ENCODE results near the gene WBP1L.

The WBP1L gene

DNA sequence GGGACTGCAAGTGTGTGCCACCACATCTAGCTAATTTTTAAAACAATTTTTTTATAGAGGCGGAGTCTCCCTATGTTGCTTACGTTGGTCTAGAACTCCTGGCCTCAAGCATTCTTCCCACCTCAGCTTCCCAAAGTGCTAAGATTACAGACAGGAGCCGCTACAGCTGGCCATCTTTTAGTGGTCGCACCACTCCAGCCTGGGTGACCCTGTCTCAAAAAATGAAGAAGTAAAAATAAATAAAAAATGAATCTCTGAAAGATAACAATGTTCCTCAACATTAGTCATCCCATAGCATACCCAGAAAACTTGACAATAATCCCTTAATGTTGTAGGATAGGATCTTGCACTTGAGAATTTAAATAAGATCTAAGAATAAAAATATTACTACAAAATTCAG is 18.2 kb downstream of the WBP1L start:
- DNase-seq: no peak

DNA sequence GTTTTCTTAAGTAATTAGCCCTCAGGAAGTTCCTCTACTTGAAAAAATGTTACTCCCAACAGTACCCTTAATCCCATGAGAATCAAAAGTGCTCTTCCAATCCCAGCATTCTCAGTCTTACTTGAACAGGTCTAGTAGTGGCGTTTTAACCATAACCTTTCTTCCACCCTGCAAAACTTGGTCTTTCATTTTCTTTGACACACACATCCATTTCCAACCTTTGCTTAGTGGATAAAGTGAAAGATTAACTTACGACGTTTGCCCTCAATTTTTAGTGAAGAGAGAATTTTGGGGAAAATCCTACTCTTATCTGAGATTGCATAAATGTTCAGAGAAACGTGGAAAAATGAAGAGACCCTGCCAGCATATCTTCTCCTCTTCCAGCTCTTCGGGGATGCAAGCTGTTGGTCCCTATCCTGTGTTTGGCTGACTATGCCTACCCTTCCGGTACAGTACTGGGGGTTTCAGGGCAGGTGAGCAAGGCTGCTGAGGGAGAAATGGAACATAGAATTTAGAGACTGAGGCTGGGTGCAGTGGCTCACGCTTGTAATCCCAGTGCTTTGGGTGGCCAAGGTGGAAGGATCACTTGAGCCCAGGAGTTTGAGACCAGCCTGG is 18.8 kb downstream of the WBP1L start:
- no peak for DNase-seq

DNA sequence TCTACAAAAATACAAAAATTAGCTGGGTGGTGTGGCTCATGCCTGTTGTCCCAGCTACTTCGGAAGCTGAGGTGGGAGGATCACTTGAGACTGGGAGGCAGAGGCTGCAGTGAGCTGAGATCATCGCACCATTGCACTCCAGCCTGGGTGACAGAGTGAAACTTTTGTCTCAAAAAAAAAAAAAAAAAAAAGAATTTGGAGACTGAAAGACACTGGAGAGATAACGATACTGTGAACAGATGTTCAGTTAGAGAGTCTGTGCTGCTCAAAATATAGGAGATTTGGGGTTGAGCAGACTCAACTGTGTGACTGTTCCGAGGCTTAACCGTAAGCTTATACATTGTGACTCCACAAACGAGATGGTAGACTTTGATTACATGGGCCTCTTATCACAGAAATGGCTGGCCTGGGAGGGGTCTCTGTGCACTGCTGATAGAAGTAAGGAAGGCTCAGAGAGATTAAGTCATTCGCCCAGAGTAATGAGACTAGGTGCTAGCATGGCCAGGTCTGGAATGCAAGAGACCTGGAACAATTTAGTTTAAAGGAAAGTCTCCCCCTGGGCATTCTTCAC is 19.4 kb downstream of the WBP1L start:
- DNase-seq: no peak

DNA sequence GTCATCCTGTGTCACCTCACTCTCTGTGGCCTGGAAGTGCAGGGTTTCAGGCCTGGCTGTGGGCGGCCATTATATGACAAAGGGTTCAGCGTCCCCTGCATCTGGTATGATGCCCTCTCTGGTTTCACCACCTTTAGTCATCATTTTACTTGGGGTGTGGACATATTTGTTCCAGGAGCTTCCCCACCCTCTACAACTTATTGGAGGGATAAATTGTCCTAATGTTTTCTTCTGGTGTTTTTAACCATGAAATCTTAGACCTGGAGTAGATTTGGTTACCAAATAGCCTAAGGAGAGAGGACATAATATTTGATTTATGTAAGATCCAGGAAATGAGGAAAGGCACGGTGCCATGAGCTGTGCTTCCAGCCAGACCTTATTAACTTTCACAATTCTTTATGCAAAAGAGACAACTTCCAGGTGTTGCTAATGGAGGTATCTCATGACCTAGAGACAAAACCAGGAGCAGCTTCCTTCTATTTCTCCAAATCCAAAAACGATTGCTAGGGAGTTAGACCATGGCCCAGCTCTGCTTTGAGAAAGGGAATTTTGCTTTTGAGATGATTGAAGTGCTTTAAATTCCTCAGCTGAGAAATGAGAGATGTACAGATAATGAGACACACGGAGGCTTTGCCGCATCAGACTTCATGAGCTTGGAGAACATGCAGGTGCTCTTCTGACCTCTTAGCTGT is 20.9 kb downstream of the WBP1L start:
- DNase-seq: no peak

DNA sequence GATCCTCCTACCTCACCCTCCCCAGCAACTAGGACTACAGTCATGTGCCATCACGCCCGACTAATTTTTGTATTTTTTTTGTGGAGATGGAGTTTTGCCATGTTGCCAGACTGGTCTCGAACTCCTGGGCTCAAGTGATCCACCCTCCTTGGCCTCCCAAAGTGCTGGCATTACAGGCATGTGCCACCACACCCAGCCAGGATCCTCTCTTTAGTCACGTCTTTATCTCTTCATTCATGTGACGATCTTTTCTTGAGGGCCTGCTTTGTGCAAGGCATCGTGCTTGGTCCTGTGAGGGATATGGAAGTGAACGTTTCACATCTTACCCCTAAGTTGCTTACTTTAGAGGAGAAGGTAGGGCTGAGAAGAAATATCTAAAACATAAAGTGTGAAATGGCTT is 21.6 kb downstream of the WBP1L start:
- no peak for DNase-seq

DNA sequence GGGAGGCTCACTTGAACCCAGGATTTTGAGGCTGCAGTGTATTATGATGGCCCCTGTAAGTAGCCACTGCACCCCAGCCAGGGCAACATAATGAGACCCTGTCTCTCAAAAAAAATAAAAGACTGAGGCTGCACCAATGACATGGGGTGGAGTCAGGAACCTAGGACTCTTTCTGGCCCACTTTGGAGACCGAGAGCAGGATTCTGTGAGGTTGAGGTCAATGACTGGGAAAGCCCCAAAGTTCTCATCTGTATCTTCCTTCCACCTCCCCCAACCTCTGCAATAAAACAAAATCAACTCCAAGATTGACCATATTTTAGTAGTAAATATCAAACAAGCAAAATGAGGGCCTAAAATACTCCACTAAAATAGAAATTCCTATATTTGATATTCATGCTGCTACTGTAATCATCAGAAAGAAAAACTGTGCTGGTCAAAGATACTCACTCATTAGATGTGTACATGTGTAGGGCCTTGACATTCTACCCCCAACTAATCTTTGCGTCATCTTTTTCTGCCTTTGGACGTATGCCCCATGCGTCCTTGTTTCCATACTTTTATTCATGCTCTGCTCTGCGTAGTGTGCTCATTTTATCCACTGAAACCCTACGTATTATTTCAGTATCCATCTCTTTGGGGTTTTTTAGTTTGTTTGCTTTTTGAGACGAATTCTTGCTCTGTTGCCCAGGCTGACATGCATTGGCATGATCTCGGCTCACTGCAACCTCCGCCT is 23.8 kb downstream of the WBP1L start:
- DNase-seq: no peak

DNA sequence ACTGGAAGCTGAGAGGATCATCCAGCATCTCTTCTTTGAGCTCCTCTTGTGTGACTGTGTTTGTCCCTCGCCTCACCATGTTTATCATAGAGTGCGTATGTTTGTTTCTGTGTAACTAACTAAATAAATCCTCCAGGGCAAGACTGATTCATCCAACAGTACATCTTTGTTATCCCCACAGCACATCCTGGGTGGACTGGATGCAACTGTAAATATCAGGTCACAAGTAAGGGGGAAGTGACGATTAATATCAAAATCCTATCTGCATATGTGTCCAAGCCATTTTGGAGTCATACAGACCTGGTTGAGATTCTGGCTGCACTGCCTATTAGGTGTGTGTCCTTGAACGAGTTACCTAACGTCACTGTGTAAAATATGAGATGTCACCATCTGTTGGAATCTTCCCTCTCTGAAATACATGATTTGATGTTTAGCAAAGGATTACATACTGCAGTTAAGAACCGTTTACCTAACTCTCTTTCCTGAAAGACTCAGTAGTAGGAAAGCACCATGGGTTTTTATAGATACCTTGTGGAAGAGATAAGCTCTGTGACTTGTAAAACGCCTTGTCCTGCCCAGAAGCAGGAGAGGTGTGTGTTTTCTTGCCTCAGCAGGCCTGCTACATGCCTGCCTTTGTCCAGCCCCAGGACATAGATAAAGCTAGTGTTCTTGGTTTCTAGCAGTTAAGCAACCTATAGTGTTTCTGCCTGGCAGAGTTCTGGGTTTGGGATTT is 25.8 kb downstream of the WBP1L start:
- DNase-seq: no peak

DNA sequence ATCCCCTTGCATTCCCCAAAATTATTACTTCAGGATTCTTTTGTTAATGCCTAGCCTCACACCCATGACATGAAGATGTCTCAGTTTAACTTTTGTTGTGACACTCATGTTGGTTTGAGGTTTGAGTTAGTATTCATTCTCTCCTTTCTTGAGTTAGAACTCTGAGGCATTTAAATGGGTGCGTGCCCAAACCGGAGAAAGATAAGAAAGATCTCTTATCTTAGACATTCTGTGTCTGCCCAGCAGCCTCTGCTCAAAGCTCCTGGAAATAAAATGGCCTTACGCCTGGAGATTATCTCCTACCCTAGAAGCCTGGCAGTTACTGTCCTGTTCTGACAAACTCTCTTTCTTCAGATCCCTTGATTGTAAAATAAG is 26.3 kb downstream of the WBP1L start:
- no peak for DNase-seq

DNA sequence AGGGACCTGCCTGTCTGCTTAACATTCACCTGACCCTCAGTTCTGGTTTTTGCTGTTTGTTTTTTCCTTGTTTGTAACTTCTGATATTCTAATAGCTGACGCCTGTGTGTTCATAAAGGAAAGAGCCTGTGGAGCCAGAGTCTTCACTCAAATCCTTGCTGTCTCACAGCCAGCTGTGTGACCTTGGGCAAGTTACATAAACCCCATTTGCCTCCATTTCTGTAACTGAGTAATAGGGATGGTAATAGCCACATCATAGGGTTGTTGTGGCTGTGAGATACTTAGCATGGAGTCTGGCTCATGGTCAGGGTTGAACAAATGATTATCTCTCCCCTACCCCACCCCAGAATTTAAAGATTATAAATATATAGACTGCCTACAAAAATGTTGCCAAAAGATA is 27.0 kb downstream of the WBP1L start:
- DNase-seq: no peak

DNA sequence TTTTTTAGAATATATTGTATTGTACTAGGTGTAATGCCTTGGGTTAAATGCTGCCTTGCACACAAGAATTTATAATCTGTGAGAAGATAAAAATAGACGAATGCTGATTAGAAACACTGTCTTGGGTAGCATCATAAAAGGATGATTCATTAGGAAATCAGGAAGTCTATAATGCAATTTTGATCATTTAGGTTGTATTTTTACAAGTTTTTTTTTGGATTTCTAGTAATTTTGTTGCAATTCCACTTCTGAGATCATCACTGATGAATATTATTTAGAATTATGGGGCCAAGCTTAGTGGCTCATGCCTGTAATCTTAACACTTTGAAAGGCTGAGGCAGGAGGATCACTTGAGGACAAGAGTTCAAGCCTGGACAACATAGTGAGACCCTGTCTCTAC is 29.6 kb downstream of the WBP1L start:
- no peak for DNase-seq

DNA sequence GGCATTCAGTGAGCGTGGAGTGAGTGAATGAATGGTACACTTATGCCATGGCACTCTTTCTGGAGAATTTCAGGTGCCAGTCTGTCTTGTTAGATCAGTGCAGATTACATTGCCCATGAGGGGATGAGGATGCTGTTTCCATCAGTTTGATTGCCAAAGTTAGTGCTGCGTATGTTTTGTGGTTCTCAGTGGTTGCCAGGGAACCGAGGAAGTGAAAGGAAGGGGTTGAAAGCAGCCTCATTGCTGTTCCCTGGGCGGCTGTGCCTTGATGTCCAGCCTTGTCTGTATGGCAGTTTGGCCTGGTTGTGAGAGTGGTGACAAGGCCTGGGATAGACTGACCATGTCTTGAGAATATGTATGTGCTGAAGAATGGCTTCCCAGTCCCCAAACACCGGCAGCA is 30.2 kb downstream of the WBP1L start:
- no peak for DNase-seq

DNA sequence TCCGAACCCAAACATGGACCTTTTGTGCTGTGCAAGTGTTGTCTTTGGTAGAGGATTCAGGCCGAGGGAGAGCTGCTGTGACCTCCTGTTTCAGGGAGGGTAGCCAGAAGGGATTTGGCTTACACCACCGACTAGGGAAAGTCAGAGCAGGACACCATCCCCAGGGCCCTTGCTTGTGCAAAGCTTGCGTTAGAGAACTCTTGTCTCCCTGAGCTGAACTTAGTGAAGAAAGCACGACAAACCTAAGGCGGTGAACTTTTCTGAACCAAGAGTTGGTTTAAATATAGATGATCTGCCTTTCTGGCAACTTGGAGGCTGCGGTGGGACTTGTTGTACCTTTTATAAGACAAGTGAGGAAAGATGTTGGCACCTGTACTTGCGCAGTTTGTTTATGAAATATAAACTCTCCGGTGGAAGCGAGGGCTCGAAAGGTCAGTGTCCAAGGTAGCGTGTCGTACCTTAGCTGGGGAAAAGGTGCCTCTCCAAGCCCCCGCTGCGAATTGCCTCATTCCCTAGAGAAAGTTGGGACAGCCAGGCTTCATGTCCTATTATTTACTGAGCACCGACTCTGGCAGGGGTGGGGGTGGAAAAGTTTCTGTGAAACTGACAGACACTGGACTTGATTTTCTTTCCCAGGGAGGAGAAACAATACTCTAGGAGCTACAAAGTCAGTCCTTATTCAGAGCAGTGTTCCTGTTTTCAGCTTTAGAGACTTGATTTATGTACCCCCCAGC is 31.6 kb downstream of the WBP1L start:
- no peak for DNase-seq

DNA sequence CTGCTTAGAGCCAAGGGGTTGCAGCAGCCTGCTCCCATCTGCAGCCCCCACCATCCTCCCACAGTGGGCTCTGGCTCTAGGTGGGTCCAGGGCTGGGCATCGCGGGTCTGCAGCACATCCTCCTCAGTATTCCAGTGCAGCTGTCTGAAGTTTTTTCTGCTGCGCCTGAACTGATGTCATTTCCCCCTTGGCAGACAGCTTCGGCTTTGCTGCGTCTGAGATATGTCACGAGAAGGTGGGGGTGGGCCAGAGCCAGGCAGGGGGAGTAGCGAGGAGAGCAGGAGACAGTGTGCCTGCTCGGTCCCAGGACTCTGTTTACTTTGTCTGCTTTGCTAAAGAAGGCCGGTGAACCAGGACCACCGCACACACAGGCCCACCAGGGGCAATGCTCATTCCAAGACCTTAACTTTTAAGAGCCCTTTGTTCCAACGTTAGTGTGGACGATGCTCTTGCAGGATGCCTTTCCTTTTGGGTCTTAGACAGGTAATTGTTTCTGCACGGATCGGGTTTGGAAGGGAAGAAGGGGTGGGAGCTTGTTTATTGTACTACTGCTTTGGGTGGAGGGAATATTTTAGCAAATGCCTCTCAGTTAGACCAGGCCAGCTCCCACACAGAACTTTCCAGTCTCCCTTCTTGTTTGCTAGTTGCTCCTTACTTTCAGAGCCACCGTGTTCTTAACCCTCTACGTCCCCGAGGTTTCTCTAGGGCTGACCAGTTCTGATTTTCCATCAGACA is 32.4 kb downstream of the WBP1L start:
- no peak for DNase-seq

DNA sequence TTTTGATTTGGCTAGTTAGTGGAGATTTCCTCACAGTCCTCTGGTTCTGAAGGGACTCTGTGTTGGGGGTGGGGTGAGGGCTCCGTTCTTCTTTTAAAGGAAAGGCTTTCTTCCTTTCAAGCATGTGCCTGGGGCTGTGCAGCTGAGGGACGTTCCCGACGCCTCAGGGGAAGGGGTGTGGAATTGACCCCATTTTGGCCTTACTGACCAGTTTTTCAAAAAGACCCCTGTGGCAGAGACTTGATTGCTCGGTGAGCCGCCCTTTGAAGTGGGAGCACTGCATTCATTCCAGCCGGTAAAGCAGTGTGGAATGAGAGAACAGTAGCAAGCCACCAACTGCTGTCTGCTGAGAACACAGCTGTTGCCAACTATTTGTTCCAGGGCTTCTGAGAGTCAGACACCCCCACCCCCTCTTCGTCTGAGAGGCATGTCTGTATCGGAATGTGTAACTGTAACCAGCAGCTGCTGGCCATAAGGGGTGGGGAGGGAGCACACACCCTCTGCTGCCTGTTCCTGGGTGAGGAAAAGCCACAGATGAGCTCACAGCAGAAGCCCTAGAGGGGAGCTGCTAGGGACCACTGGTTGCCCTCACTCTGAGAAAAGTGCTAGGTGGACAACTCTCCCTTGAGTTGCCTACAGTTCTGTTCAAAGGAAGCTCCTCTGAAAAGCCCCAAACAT is 33.2 kb downstream of the WBP1L start:
- no peak for DNase-seq

DNA sequence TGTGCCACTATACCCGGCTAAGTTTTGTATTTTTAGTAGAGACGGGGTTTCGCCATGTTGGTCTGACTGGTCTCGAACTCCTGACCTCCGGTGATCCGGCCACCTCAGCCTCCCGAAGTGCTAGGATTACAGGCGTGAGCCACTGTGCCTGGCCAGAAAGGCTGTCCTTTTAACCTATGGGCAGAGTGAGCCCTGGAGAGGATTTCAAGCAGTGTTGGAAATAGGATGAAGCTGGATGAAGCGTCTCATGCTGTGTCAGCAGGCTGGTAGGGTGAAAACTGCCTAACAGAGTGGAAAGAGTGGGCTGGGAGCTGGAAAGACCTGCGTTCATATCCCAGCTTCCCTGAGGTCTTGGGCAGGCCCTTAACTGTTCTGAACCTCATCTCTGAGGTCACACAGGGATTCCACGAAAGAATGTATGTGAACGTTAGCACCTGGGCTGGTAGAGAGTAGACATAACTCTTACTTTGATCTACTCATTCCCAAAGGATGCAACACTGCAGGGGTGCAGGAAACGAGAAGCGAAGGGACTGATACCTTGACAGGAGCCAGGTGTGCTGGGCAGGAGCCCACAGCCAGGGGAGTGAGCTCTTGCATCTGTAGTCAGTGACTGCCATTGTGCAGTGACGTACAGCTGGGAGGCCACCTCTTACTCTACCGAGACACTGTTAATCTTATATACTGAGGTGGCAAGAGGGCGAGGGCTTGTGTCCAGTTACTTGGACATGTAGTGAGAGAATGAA is 34.1 kb downstream of the WBP1L start:
- DNase-seq: no peak

DNA sequence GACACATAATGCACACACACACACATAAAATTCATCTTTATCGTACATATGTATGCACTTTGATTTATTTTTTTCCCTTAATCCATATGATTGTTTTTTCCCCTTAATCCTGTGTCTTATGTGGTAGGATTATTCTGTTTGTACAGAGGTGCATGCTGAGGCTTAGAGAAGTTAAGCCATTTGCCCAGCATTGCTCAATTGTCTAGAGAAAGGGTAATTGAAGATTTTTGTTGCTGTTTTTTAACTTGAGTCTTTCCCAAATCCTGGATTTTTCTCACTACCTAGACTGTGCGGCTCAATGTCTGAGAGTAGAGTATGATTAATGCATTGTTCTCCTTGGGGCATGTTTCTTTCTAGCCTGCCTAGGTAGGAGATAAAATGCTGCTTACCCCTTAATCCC is 35.0 kb downstream of the WBP1L start:
- DNase-seq: no peak

DNA sequence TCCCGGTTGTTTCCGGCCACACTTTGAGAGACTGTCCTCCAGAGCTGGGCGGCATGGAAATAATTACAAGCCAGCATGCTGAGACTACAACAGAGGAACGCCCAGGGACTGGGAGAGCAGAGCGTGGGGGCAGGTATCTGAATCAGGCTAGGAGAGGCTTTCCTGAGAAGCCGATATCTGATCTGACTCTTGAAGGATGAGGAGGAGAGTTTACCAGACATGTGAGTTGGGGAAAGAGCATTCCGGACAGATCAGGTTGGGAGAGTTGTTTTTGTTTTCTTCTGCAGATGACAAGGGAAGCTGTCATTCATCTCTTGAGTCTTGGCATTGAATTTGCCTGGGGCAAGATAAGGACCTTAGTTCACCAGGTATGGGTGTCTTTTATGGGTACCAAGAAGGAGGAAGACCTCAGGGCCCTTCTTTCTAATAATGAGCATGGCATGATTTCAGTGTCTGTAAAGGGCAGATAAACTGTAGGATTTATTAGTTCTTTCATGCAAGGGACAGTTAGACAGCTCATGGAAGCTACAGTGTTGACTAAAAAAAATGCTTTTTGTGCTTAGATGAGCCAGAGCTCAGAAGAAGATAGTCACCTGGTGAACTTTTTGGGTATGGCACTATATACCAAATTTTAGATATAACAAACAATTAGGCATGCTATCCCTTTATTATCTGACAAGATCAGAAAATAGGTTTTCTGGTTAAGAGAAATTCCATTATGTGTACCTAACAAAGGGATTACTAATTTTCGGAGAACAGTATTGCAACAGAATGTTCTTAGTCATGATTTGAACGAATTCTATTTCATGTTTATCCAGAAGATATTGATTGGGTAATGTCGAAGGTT is 36.2 kb downstream of the WBP1L start:
- DNase-seq: no peak

DNA sequence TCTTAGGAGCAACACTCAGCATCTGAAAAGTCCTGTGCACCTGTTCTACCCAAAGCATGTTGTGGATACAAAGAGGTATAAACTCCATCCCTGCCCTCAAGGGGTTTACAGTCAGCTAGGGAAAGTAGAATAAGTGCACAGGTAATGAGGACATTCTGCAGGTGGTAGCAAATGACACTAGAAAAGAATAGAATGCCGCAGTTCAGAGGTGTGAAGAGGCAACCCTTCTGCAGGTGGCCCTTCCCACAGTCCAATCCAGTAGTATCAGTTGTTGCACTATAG is 36.7 kb downstream of the WBP1L start:
- DNase-seq: no peak

DNA sequence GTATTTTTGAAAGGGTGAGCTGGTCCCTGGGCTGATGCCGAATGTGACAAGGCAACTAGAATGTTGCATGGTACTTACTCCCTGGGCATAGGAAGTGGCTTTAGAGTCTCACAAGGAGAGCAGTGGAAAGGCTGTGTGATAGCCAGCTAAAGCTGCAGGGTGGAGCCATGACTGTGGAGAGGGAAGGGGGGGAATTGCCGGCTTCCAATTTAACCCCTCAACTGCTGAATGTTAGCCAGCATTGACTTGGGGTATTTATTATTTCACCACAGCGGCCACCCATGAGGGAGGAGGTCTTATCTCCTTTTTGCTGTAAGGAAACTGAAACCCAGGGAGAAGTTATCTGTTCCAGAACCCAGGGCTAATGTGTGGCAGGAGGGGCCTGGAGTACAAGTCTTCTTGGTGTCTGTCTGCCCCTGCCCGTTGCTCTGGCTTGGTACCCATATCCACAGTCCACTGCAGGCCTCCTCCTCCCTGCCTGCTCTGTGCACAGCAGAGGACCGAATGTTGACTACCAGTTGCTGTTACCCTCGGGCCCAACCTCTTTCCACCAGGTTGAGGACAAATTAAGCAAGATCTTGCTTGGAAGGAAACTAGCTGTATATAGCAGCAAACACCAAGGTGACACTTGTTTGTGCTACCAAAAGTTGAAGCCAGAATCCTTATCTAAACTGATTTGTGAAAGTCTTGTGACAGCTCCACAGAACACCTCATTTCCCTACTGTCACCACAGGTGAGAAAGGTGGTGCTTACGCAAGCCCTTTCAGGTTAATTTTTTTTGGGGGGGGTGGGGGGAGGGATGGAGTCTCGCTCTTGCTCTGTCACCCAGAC is 37.6 kb downstream of the WBP1L start:
- DNase-seq: no peak

Data from stimulated activated CD8-positive, alpha-beta memory T cell treated with anti-CD3 and anti-CD28 coated beads, Interleukin-4, amount 100 ng/mL, for 48 hours (primary cell).